Endothelial cell of umbilical vein (primary cell): ENCODE data around the gene USP6NL. TPM values are rescaled to one million over a fixed set of nuclear protein-coding genes. Genes with fewer than 3 reads are reported as not detected.

ENCODE experiments used
- BruUV-seq: library from RNA; stranded (reverse); fragments of 400-500 nt; replicated peaks from 2 replicates; lab custom pipeline; 2021; lab: Mats Ljungman, UMichigan
- CTCF ChIA-PET: fragments of 300-600, 350-600 bp; sonication (Branson Sonifier 250); formaldehyde crosslinking; loops from one replicate; lab custom pipeline; 2021; ENCODE audit warnings: antibody characterized with exemption, inconsistent platforms; lab: Charles Lee
- POLR2A ChIA-PET: fragments of 300-600, 350-600 bp; sonication (Branson Sonifier 250); formaldehyde crosslinking; loops from one replicate; lab custom pipeline; 2021; ENCODE audit warnings: antibody characterized with exemption, inconsistent platforms; lab: Charles Lee
- DNase-seq: peaks from one replicate; pipeline ENCODE4 v3.0.0-alpha.2; 2011; ENCODE audit warnings: low read depth, low spot score
- FAIRE-seq: peaks from 2 replicates; lab custom pipeline; 2011; peaks lifted over from hg19 to GRCh38; lab: Jason Lieb, UNC
- H2AFZ ChIP-seq: 2 replicates; pipeline ENCODE4 v1.6.0; 2012; ENCODE audit warnings: low read depth, low read length, control low read depth, inconsistent platforms
- H3K27ac ChIP-seq: 2 replicates; pipeline ENCODE4 v1.5.1; 2011; ENCODE audit warnings: low read depth, mild to moderate bottlenecking, control low read depth, low read length, moderate library complexity; ENCODE audit not compliant: insufficient read depth
- H3K27me3 ChIP-seq, 2 experiments: 2 replicates each; pipeline versions ENCODE4 v1.6.0 to v1.6.1; 2011; ENCODE audit warnings: low read length in 2 of 2, mixed read lengths in 1 of 2; ENCODE audit not compliant: control insufficient read depth in 2 of 2, insufficient read depth in 2 of 2
- H3K36me3 ChIP-seq, 2 experiments: 2 replicates in 1 of 2; 3 replicates in 1 of 2; pipeline ENCODE4 v1.5.1; 2011; ENCODE audit warnings: low read length in 2 of 2, mild to moderate bottlenecking in 1 of 2, moderate library complexity in 1 of 2; ENCODE audit not compliant: control insufficient read depth in 2 of 2, insufficient read depth in 2 of 2; ENCODE audit errors: extremely low read depth in 1 of 2
- H3K4me1 ChIP-seq: 3 replicates; pipeline ENCODE4 v1.5.1; 2011; ENCODE audit warnings: mild to moderate bottlenecking, low read length; ENCODE audit not compliant: control insufficient read depth, insufficient read depth; ENCODE audit errors: extremely low read depth
- H3K4me2 ChIP-seq: 2 replicates; pipeline ENCODE4 v1.6.1; 2011; ENCODE audit warnings: low read length, control low read depth, mixed read lengths; ENCODE audit not compliant: insufficient read depth
- H3K4me3 ChIP-seq, 3 experiments: fragments of 200-600 bp in 1 of 3; sonication (generic), shearing (Covaris generic) in 1 of 3; replicated peaks in 1 of 3; 2 replicates each; pipeline ENCODE4 v1.5.1; 2011 to 2016; ENCODE audit warnings: control low read depth in 3 of 3, low read length in 3 of 3, mild to moderate bottlenecking in 2 of 3, inconsistent platforms in 1 of 3, low read depth in 1 of 3, moderate library complexity in 1 of 3; ENCODE audit not compliant: insufficient read depth in 1 of 3
- H3K79me2 ChIP-seq: 2 replicates; pipeline ENCODE4 v1.6.0; 2012; ENCODE audit warnings: low read length, inconsistent platforms; ENCODE audit not compliant: control insufficient read depth, insufficient read depth
- H3K9ac ChIP-seq: replicated peaks from 2 replicates; pipeline ENCODE3; 2011; ENCODE audit warnings: low read length, control low read depth; ENCODE audit not compliant: insufficient read depth; ENCODE audit errors: extremely low read depth
- H3K9me1 ChIP-seq: replicated peaks from 3 replicates; pipeline ENCODE4 v1.6.0; 2011; ENCODE audit warnings: mild to moderate bottlenecking, low read length; ENCODE audit not compliant: control insufficient read depth, insufficient read depth; ENCODE audit errors: extremely low read depth
- H3K9me3 ChIP-seq: replicated peaks from 2 replicates; pipeline ENCODE4 v1.5.1; 2012; ENCODE audit warnings: low read length, inconsistent platforms; ENCODE audit not compliant: control insufficient read depth, insufficient read depth
- H4K20me1 ChIP-seq: replicated peaks from 2 replicates; pipeline ENCODE3; 2011; ENCODE audit warnings: mild to moderate bottlenecking, low read length; ENCODE audit not compliant: control insufficient read depth, insufficient read depth; ENCODE audit errors: extremely low read depth
- EZH2 ChIP-seq: IDR thresholded peaks from 2 replicates; pipeline ENCODE4 v1.6.1; 2012; ENCODE audit warnings: borderline replicate concordance, low read depth, mild to moderate bottlenecking, moderate library complexity, low read length, inconsistent platforms; ENCODE audit not compliant: severe bottlenecking
- FOS ChIP-seq: IDR thresholded peaks from 2 replicates; pipeline ENCODE4 v1.6.1; 2011; ENCODE audit warnings: mild to moderate bottlenecking, low read length, moderate library complexity, borderline replicate concordance; ENCODE audit not compliant: insufficient read depth
- GATA2 ChIP-seq: IDR thresholded peaks from 2 replicates; pipeline ENCODE4 v1.7.0; 2011; ENCODE audit warnings: low read depth, mild to moderate bottlenecking, moderate library complexity, mixed read lengths, low read length; ENCODE audit not compliant: insufficient read length, insufficient read depth
- JUN ChIP-seq: IDR thresholded peaks from 2 replicates; pipeline ENCODE4 v1.6.1; 2011; ENCODE audit warnings: borderline replicate concordance, low read depth; ENCODE audit not compliant: insufficient read length, insufficient read depth
- POLR2A ChIP-seq: IDR thresholded peaks from 2 replicates; pipeline ENCODE4 v1.6.1; 2012; ENCODE audit warnings: low read depth, mild to moderate bottlenecking, control low read depth, low read length
- POLR2AphosphoS5 ChIP-seq: IDR thresholded peaks from 2 replicates; pipeline ENCODE4 v1.6.1; 2012; ENCODE audit warnings: low read depth, mild to moderate bottlenecking, control low read depth, low read length, moderate library complexity; ENCODE audit not compliant: insufficient read depth
- dilution Hi-C: fragments of 300-500 bp; cut with MboI; formaldehyde crosslinking; loops from one replicate; pipeline ENCODE4 v1.15.0; 2019; ENCODE audit warnings: low sequenced_read_pairs; ENCODE audit not compliant: extremely low pct_ligation_motif_present
- intact Hi-C: fragments of 100-400 bp; cut with micrococcal nuclease; formaldehyde crosslinking; loops from one replicate; pipeline ENCODE4 v1.10.0; 2022
- polyA plus RNA-seq, 4 experiments: library from polyadenylated mRNA; depleted of rRNA in 3 of 4; stranded (reverse) in 3 of 4; unstranded in 1 of 4; fragments of >200 nt; gene quantifications; 2 replicates each; pipeline versions ENCODE4 v1.2.1 to v1.2.3, GENCODE V29; 2011 to 2012; ENCODE audit warnings: missing spikeins in 1 of 4
- total RNA-seq: library from RNA; stranded (reverse); gene quantifications from 2 replicates; pipeline ENCODE4 v1.2.3, GENCODE V29; 2021
- TF ChIP-seq, protein P1 (sequence below): IDR thresholded peaks from 2 replicates; pipeline ENCODE4 v1.6.1; 2011; ENCODE audit not compliant: insufficient read depth, insufficient read length
- TF ChIP-seq, protein P2 (sequence below), 2 donors: IDR thresholded peaks; 1 replicate in 1 of 2; 2 replicates in 1 of 2; pipeline ENCODE4 v1.5.1; 2011; ENCODE audit warnings: low read length in 2 of 2, mild to moderate bottlenecking in 2 of 2, moderate library complexity in 2 of 2, control low read depth in 1 of 2, inconsistent platforms in 1 of 2, low read depth in 1 of 2; ENCODE audit not compliant: insufficient read depth in 1 of 2; ENCODE audit errors: extremely low read depth in 1 of 2

The USP6NL gene
- total and polyA plus RNA-seq, 2 donors (not counting 3 experiments of a cell fraction or from before 2014, with no cell fraction given), result 13.5 to 29.2 TPM

DNA sequence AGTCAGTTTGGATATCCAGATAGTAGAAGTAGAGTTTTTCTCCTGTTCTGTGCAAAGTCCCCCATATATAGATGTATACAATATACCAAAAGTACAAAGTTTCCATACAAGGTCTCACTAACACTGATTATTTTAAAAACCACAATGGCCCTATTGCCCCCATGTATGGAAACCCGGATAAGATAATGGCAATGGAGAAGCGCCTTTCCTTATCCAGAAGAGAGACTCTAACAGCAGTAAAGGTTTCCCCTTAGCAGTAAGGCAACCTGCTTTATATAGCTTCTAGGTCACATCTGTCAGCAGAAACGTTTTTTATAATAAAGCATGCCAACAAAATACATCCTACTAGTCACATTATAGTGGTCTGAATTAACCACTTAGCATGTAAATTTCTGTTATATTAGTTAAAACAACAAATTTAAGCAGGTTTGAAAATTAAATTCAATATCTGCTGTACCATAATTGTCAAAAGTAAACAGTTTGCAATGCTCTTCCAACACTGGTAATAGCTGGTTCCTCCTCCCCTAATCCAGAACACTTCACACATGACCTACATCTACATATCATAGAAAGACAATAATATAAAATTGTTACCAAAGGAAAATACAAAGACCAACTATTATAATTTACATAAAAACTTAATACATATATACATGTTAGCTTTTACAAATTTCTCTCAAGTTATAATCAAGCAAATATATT is 22.4 kb downstream of the USP6NL start:
- H3K79me2 ChIP-seq, result peaks cover 55% of the 10 kb centered on the region
- POLR2A ChIA-PET, result no interaction called here

More for the DNA sequence above, 22.4 kb downstream of the USP6NL start:
- no peak overlapping the region for H2AFZ ChIP-seq
- H3K4me2 ChIP-seq, result no peak overlapping the region
- no peak overlapping the region for H3K9ac ChIP-seq
- no peaks in the 10 kb centered on the region for H3K27me3 ChIP-seq
- H3K4me1 ChIP-seq, result peaks cover 12% of the 10 kb centered on the region
- no TSS peak for BruUV-seq
- DNase-seq (no peak), FAIRE-seq (no peak)
- no peaks in the 10 kb centered on the region for H3K9me3 ChIP-seq
- H3K9me1 ChIP-seq, result no peaks in the 10 kb centered on the region
- H3K27ac ChIP-seq, result no peak overlapping the region
- peaks cover 2% of the 10 kb centered on the region for H4K20me1 ChIP-seq
- no peaks in the 10 kb centered on the region for H3K36me3 ChIP-seq
- intact Hi-C loops, result loop anchor here (2.0 kb wide), 1 partner anchor 14 kb away; no protein-coding TSS in a partner anchor
- CTCF ChIA-PET, result interaction anchor here (1.4 to 1.9 kb wide), 2 partner anchors 16 to 136 kb away, joined by 3 to 8 read pairs; no protein-coding TSS in a partner anchor
- no peak overlapping the region for H3K4me3 ChIP-seq
- dilution Hi-C loops, result no loop called here
- TF ChIP-seq POLR2A, result no peak
- no peak for TF ChIP-seq FOS
- TF ChIP-seq GATA2, result no peak
- no peak for TF ChIP-seq POLR2AphosphoS5
- TF ChIP-seq EZH2, result no peak
- TF ChIP-seq, protein P1, sequence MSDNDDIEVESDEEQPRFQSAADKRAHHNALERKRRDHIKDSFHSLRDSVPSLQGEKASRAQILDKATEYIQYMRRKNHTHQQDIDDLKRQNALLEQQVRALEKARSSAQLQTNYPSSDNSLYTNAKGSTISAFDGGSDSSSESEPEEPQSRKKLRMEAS, result no peak
- TF ChIP-seq, protein P2, sequence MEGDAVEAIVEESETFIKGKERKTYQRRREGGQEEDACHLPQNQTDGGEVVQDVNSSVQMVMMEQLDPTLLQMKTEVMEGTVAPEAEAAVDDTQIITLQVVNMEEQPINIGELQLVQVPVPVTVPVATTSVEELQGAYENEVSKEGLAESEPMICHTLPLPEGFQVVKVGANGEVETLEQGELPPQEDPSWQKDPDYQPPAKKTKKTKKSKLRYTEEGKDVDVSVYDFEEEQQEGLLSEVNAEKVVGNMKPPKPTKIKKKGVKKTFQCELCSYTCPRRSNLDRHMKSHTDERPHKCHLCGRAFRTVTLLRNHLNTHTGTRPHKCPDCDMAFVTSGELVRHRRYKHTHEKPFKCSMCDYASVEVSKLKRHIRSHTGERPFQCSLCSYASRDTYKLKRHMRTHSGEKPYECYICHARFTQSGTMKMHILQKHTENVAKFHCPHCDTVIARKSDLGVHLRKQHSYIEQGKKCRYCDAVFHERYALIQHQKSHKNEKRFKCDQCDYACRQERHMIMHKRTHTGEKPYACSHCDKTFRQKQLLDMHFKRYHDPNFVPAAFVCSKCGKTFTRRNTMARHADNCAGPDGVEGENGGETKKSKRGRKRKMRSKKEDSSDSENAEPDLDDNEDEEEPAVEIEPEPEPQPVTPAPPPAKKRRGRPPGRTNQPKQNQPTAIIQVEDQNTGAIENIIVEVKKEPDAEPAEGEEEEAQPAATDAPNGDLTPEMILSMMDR (IDR thresholded peaks at IDR 0.05; ENCODE audit: extremely low read depth in 1 of 2, insufficient read depth in 1 of 2, low read depth in 1 of 2, low read length in 2 of 2), result no peak
- TF ChIP-seq JUN, result no peak
